ENCODE data around the gene STC2.
A peak's percentile ranks its signal among the peaks of the same experiment; 100 is the strongest.

DNA sequence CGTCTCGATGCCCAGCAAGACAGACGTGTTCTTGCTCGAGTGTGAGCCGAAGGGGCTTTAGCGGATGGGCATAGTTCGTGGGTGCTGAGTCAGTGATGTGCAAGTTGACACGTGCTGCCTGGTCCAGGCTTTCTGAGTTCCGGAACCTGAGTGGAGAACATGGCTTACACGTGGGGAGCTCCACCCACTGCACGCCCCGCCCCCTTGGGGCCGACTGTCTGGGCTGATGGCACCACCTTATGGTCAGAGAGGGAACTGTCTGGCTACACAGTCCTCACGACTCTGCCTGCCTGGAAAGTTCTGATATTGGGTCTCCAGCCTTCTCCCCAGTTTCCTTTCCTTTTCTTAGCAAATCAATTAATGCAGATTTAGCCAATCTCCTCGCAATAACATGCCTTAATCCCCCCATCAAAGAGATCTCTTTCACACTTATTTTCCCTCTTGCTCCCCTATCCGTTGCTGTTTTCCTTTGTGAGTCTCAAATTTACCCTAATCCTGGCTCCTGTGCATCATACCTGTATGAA is 3.8 kb upstream of the STC2 start:
- TF ChIP-seq EZH2 (IDR thresholded peaks at IDR 0.05): no peak
- TF ChIP-seq POLR2AphosphoS5 (IDR thresholded peaks at IDR 0.05; ENCODE audit: borderline replicate concordance, low read depth, low read length): peak; percentile 34; the same call in 1 of the 2 replicates
- TF ChIP-seq FOXP2 (optimal IDR thresholded peaks at IDR 0.05; ENCODE audit: control extremely low read depth, extremely low read length, insufficient read depth): no peak
